ENCODE data around the gene KCND1.
A peak's percentile ranks its signal among the peaks of the same experiment; 100 is the strongest.

Gene KCND1

GRCh38 chrX:48936429-48937053, 35.1 kb downstream of the KCND1 start:
- no peak for DNase-seq

GRCh38 chrX:48935301-48935670, 36.4 kb downstream of the KCND1 start:
- no peak for DNase-seq

- DNase-seq: no peak
Observed at GRCh38 chrX:48934581-48935300, 36.9 kb downstream of the KCND1 start.

DNA sequence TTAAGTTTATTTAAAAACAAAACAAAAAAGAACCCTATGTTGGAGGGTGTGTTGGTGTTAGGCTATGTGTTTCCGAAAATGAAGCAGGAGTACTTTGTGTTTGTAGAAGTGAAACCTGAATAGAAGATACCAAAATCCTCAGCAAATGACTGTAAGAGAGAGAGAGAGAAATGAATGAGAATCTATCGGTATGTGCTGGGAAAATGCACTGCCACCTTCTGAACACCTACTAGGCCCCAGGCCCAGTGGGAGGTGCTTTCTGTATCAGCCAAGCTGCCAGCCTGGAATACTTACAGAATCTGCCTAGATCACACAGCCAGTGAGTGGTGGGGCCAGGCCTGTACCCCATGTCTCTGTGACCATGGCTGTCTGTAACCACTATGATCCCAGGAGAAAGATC, 37.9 kb downstream of the KCND1 start:
- DNase-seq: no peak

DNA sequence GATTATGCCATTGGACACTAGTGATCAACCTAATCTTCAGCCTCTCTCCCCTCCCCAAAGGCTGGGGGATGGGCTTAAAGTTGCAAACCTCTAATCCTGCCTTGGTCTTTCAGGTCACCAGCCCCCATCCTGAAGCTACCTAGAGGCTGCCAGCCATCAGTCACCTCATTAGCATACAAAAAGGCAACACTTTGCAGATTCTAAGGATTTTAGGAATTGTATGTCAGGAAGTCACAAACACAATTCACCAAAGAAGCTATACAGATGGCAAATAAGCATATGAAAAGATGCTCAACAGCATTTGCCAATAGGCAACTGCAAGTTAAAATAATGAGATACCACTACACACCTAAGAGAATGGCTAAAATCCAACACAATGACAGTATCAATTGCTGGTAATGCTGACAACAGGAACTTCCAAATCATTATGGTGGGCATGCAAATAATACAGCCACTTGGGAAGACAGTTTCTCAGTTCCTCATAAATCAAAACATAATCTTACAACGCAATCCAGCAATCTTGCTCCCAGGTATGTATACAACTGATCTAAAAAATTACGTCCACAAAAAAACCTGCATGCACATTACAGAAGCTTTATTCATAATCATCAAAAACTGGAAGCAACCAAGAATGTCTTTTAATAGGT, 43.8 kb downstream of the KCND1 start:
- DNase-seq: no peak

DNA sequence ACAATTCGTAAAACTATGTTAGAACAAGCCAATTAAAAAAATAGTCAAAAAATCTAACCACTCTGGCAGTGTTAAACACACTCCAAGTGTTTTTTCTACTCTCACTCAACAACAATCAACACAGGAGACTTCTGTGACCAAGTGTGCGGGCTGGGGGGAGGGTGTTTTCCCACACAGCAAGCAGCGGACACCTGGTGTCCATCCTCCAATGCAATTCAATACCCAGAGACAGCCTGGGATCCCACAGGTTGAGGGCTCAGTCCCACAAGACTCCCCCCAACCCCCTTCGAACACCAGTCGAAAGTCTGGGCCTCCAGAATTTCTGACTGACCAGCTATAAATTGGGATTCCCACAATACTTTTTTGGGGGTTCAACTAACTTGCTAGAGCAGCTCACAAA, 44.5 kb downstream of the KCND1 start:
- no peak for DNase-seq

DNA sequence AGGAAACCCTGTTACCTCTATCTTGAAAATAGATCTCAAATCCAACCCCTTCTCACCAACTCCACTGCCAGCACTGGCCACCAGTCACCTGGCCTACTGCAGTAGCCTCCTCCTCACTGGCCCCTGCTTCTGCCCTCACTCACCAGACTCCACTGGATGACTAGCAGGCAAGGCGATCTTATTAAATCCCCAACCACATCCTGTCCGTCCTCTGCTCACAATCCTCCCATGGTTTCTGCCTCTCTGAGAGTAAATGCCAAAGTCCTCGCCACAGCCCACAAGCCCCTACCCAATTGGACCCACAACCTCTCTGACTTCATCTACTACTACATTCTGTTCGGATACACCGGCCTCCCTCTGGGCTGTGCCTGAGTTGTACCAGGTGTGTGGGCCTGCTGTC, 47.4 kb downstream of the KCND1 start:
- no peak for DNase-seq

DNA sequence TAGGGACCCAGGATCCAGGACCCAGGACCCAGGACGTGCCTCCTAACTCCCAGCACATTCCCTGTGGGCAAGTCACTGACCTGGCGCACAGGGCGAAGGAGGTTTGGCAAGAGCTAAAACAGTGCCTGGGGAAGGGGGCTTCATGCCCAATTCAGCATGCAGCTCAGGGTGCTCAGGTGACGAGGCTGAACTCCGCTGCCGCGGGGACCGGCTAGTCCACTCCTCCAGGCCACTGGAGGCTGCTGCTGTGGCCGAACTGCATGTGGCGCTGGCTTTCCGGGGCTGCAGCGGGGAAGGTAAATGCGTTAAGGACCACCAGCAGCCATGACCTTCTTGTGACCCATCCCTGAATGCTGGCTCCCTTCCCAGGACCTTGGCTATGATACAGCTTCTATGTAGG, 47.9 kb downstream of the KCND1 start:
- no peak for DNase-seq

DNA sequence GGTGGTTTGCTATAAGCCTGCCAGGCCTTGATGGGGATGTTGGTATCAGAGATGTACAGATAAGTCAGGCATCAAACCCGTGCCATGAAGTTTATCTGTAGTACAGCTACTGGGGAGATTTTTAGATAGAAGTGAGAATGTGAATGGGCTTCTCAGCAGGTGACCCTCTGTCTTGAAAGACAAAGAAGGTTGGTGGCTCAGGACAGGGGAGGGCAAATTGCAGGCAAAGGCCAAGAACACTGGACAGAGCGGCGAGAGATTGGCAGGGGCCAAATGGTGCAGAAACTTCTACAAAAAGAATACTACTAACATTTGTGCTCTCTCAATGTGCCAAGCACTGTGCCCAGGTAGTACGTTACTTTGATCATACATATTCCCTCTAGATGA, 50.9 kb downstream of the KCND1 start:
- no peak for DNase-seq

DNA sequence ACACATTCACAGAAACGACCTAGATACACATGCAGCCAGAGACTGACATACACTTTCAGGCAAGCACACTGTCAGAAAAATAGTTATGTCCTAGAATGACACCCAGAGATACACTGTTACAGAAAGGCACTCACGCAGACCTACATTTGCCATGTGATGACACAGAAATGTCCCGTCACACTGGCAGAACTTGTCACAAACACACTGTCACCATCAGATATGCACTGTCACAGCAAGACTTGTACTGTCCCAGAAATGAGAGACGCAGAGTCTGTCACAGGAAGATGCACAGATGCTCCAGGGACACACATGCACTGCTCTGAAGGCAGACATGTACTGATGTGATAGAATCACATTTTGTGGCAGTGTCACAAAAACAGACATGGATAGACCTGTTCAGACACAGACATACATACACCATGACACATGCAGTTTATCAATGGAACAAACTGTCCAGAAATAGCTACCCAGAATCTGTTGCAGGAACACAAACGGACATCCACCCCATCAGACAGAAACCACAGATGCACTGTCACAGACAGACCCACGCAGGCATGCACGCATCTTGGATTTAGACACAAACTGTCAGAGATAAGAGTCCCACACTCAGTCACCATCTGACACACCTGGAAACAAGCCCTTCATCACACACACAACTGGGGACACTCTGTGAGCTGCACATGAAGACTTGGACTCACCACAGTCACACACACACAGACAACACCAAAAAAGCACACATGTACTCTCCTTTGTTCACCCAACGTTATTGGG, 51.5 kb downstream of the KCND1 start:
- no peak for DNase-seq

DNA sequence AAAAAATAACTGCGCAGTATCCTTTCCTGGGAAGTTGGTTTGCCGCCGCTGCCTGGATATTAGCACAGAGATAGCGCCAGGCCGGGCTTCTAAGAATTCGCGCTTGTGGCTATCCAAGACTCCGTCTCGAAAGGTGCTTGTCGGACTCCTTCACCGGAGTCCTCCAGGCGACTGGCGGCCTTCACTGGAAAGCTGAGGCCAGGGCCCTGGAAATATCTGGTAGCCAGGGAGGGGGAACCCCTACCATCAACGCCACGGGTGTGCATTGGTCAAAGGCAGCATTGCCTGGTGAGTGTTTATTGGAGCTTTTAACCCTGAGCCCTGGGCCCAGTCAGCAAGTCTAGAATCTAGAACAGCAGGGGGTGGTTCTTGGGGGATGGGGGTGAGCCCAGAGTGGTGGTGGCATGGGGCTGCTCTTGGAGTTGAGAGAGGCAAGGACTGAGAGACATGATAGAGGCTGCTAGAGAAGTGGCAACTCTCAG, 52.2 kb downstream of the KCND1 start:
- DNase-seq: no peak

DNA sequence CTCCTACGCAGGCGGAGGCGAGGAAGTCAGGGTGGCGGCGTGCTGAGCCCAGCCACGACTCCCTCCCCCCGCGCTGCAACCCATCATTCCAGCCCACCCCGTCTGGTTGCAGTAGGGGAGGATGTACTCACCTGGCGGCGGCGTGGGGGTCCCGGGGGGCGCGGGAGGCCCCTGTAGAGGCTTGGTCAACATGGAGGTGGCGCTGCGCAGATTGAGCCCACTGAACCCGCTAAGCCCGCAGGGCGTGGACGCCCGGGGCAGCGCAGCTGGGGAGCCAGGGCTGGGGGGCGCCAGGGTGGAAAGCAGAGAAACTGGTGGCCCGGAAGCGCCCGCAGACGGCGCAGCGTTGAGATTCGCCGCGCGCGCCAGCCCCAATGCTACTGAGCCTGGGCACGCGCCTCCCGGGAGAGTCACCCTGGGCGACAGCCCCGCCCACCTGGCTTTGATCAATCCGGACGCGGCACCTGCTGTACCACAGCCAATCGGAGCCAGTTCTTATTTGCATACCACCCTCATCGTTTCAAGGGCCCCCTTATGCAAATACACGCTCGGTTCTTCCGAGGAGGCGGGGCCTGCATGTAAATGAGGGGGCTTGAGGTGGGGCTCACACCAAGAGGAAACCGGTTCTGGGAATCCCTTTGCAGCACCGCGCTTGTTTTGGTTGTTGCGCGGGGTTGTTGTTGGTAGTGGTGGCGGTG, 52.9 kb downstream of the KCND1 start, which contains the start of gene PIM2:
PIM2 (minus strand) TSS at position 382 of the 698 bp plus-strand sequence; CDS start at position 192, 190 bp downstream.
- DNase-seq: peak; percentile 87

- no peak for DNase-seq
Observed at GRCh38 chrX:48918301-48918642, 53.4 kb downstream of the KCND1 start.

- DNase-seq: peak; percentile 82 to 85
Observed at GRCh38 chrX:48917139-48918001, 54.3 kb downstream of the KCND1 start.

DNA sequence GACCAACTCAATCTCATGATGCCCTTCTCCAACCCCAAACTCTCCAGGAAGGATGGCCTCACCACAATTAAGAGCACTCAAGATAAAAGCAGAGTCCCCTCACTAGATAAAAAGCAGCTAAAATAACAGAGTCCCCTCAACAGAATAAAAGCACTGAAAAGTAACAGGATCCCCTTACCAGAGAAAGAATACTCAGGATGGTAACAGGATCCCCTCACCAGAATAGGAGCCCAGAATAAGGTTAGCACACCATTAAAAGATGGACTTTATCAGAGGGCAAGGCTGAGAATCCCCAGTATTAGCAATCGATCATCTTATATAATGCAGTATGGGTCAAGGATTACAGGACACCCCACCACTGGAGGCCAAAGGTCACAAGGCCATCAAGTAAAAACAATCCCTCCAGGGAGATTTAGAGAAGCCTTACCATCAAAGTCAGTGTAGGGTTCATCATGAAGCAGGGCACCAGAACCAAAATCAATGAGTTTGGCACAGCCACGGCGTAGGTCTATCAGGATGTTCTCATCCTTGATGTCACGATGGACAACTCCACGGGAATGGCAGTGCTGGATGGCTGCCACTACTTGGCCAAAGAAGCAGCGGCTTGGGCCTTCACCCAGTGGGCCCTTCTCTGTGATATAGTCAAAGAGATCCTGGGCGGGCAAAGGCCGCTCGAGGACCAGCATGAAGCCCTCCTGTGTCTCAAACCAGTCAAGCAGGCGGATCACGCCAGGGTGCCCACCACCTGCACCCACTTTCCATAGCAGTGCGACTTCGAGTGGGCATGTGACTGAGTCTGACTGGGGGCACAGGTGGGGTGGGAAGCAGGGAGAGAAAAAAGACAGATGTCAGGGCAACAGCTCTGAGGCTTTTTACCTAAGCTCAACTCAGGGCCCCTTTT, 56.8 kb downstream of the KCND1 start:
- DNase-seq: no peak

DNA sequence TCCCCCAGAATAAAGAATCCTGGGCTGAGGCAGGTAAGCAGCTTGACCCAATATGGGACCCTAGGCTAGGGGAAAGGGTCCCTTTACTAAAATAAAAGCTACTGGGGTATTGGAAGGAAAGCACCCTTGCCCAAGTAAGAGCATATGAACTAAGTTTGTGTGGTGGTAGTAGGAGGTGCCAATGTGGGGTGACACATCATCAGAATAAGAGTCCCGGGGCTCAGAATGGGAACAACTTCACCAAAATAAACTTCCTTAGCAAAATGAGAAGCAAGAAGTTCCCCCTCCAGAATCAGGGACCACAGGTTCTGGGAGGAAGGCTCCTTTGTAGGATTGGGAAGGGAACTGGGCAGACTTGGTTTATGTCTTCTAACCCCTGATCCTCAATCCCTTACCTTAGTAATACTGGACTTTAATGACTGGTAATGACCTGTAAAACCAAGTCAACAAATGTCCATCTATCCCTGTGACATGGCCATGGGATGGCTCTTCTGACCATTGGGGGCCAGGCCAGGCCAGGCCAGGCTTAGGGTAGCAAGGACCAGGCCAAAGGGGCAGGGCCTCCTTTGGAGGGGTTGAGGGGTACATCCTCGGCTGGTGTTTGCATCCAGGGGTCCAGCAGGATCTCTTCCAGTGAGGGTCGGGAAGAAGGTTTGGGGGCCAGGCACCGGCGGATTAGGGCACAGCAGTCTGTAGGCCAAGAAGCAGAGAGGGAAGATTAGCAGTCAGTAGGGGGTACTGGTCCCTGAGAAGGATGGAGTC, 57.9 kb downstream of the KCND1 start:
- no peak for DNase-seq

DNA sequence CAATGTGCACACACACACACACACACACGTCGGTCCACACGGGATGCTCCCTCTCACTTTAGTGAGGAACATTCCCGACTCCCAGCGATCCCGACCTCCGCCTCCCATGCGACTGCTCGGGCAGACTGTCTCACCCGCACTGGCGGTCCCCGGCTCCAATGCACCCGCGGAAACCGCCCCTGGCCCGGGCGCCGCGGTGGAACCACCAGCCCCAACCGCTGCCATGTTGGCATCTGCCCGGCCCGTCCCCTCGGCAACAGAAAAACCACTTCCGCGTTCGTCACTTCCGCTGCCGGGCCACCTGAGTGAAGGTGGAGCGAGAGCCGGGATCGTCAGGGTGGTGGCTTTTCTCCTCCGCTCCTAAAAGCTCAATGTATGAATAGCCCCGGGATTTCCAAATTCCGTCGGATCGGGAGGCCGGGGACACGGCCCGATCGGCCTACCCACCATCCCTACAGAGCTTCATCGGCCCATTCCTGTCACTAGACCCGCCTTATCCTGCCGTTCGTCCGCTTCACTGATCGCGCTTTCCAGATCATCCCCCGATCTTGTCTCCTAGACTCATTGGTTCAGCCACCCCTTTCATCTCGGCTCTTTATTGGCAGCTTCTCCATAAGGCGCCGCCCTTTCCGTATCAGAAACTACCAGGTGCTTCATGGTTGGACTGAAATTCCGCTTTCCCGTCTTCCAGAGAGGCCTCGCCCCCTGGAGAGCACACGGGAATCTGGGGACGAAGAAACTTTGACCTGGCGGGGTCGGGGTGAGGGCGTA, 60.0 kb downstream of the KCND1 start, which contains the start of gene SLC35A2:
SLC35A2 (minus strand) TSS at position 235 of the 771 bp plus-strand sequence; CDS start at position 225, 10 bp downstream.
- DNase-seq: peak; percentile 42 to 55

Measured in AML-193 (cell line).